H1 (cell line): ENCODE results near the gene TPPP. TPM values are rescaled to one million over a fixed set of nuclear protein-coding genes. Genes with fewer than 3 reads are reported as not detected.
"Not testable (repeated sequence)": the region's sequence is repeated elsewhere in the genome, so short reads cannot be mapped to it uniquely, and the experiment has no call there.

Experiments used
- CTCF ChIA-PET: fragments of 300-600 bp; sonication (Branson Sonifier 250); formaldehyde crosslinking; loops from one replicate; lab custom pipeline; 2021; ENCODE audit not compliant: partially characterized antibody; lab: Charles Lee
- POLR2A ChIA-PET: fragments of 300-600 bp; sonication (Branson Sonifier 250); formaldehyde crosslinking; loops from one replicate; lab custom pipeline; 2021; ENCODE audit warnings: inconsistent platforms; ENCODE audit not compliant: partially characterized antibody; lab: Charles Lee
- DNase-seq, 2 experiments: peaks; one replicate each; pipeline versions ENCODE4 v3.0.0 to v3.0.0-alpha.2; 2010 to 2022; ENCODE audit warnings: low spot score in 2 of 2, low read depth in 1 of 2, mixed read lengths in 1 of 2
- FAIRE-seq: peaks from 2 replicates; lab custom pipeline; 2011; peaks lifted over from hg19 to GRCh38; lab: Jason Lieb, UNC
- H2AFZ ChIP-seq: 2 replicates; pipeline ENCODE4 v1.8.1; 2012; ENCODE audit warnings: low read length, inconsistent platforms
- H2AK5ac ChIP-seq: 2 replicates; pipeline ENCODE4 v1.6.1; 2013; ENCODE audit warnings: low read depth, low read length
- H2BK120ac ChIP-seq: replicated peaks from 2 replicates; pipeline ENCODE3; 2013; ENCODE audit warnings: low read depth, low read length, inconsistent platforms
- H2BK12ac ChIP-seq: 2 replicates; pipeline ENCODE4 v1.6.1; 2013; ENCODE audit warnings: low read depth, low read length
- H2BK15ac ChIP-seq: 2 replicates; pipeline ENCODE4 v1.6.1; 2013; ENCODE audit warnings: low read length
- H2BK20ac ChIP-seq: 2 replicates; pipeline ENCODE4 v1.6.1; 2013; ENCODE audit warnings: low read length
- H2BK5ac ChIP-seq: 2 replicates; pipeline ENCODE4 v1.6.1; 2013; ENCODE audit warnings: low read depth, low read length
- H3K14ac ChIP-seq: 2 replicates; pipeline ENCODE4 v1.6.1; 2013; ENCODE audit warnings: inconsistent platforms; ENCODE audit not compliant: insufficient read length
- H3K18ac ChIP-seq: 2 replicates; pipeline ENCODE4 v1.6.1; 2013; ENCODE audit warnings: low read length; ENCODE audit errors: extremely low read depth
- H3K23ac ChIP-seq: 2 replicates; pipeline ENCODE4 v1.6.1; 2013; ENCODE audit warnings: inconsistent platforms; ENCODE audit not compliant: insufficient read length
- H3K23me2 ChIP-seq: 2 replicates; pipeline ENCODE4 v1.6.1; 2013; ENCODE audit warnings: low read depth, low read length
- H3K27ac ChIP-seq: 2 replicates; pipeline ENCODE4 v1.6.1; 2011; ENCODE audit warnings: low read depth, low read length, inconsistent platforms
- H3K27me3 ChIP-seq, 4 experiments: replicated peaks in 1 of 4; 1 replicate in 1 of 4; 2 replicates in 3 of 4; pipeline versions ENCODE4 v1.6.1 to v1.8.1; 2011 to 2013; ENCODE audit warnings: low read length in 3 of 4, mild to moderate bottlenecking in 3 of 4, inconsistent platforms in 2 of 4, mixed read lengths in 2 of 4, moderate library complexity in 1 of 4; ENCODE audit not compliant: control insufficient read depth in 3 of 4, insufficient read depth in 3 of 4; ENCODE audit errors: extremely low read depth in 1 of 4
- H3K36me3 ChIP-seq, 4 experiments: 2 replicates each; pipeline versions ENCODE4 v1.6.1 to v1.8.1; 2011 to 2013; ENCODE audit warnings: mild to moderate bottlenecking in 4 of 4, low read length in 3 of 4, moderate library complexity in 2 of 4, control low read depth in 1 of 4, inconsistent platforms in 1 of 4; ENCODE audit not compliant: insufficient read depth in 4 of 4, control insufficient read depth in 2 of 4
- H3K4ac ChIP-seq: replicated peaks from 2 replicates; pipeline ENCODE3; 2013; ENCODE audit warnings: low read length, low read depth, mixed read lengths, inconsistent platforms; ENCODE audit not compliant: insufficient read length
- H3K4me1 ChIP-seq, 4 experiments: replicated peaks in 1 of 4; 1 replicate in 1 of 4; 2 replicates in 3 of 4; pipeline versions ENCODE4 v1.6.1 to v1.8.1; 2011 to 2013; ENCODE audit warnings: low read length in 3 of 4, inconsistent platforms in 2 of 4, mixed read lengths in 1 of 4; ENCODE audit not compliant: insufficient read depth in 4 of 4, control insufficient read depth in 3 of 4
- H3K4me2 ChIP-seq, 2 experiments: 2 replicates each; pipeline versions ENCODE4 v1.6.1 to v1.8.1; 2011 to 2013; ENCODE audit warnings: low read depth in 2 of 2, low read length in 2 of 2, control low read depth in 1 of 2, inconsistent platforms in 1 of 2, mild to moderate bottlenecking in 1 of 2; ENCODE audit not compliant: insufficient read depth in 1 of 2
- H3K4me3 ChIP-seq, 4 experiments: fragments of 200-600, 300-600 bp in 1 of 4; sonication (generic), shearing (Covaris generic), sonication (Bioruptor Twin) in 1 of 4; 2 replicates each; pipeline versions ENCODE4 v1.5.1 to v1.8.1; 2011 to 2016; ENCODE audit warnings: low read length in 4 of 4, low read depth in 3 of 4, control low read depth in 2 of 4, inconsistent platforms in 2 of 4, mild to moderate bottlenecking in 2 of 4, mixed read lengths in 1 of 4, moderate library complexity in 1 of 4; ENCODE audit not compliant: insufficient read depth in 2 of 4; ENCODE audit errors: extremely low read depth in 1 of 4
- H3K56ac ChIP-seq: replicated peaks from 2 replicates; pipeline ENCODE3; 2013; ENCODE audit warnings: low read depth, mild to moderate bottlenecking, mixed read lengths, low read length, inconsistent platforms; ENCODE audit not compliant: insufficient read length
- H3K79me1 ChIP-seq: 2 replicates; pipeline ENCODE4 v1.6.1; 2013; ENCODE audit warnings: low read depth, low read length, control low read depth
- H3K79me2 ChIP-seq, 2 experiments: 2 replicates each; pipeline versions ENCODE4 v1.6.1 to v1.8.1; 2012 to 2013; ENCODE audit warnings: low read length in 2 of 2, mild to moderate bottlenecking in 2 of 2, inconsistent platforms in 1 of 2; ENCODE audit not compliant: insufficient read depth in 2 of 2, control insufficient read depth in 1 of 2
- H3K9ac ChIP-seq, 4 experiments: replicated peaks in 1 of 4; 1 replicate in 1 of 4; 2 replicates in 3 of 4; pipeline versions ENCODE4 v1.6.1 to v1.8.1; 2011 to 2013; ENCODE audit warnings: low read depth in 3 of 4, low read length in 3 of 4, control low read depth in 2 of 4, mild to moderate bottlenecking in 2 of 4, moderate library complexity in 2 of 4, inconsistent platforms in 1 of 4; ENCODE audit errors: extremely low read depth in 1 of 4
- H3K9me3 ChIP-seq, 2 experiments: 2 replicates each; pipeline versions ENCODE4 v1.6.1 to v1.8.1; 2012 to 2013; ENCODE audit warnings: mild to moderate bottlenecking in 2 of 2, moderate library complexity in 2 of 2, control low read depth in 1 of 2, inconsistent platforms in 1 of 2, low read depth in 1 of 2, low read length in 1 of 2, mixed read lengths in 1 of 2; ENCODE audit not compliant: insufficient read depth in 2 of 2
- H4K20me1 ChIP-seq, 2 experiments: replicated peaks in 1 of 2; 2 replicates each; pipeline versions ENCODE3 to v1.8.1; 2011 to 2013; ENCODE audit warnings: inconsistent platforms in 2 of 2, low read length in 2 of 2, mild to moderate bottlenecking in 1 of 2; ENCODE audit not compliant: insufficient read depth in 2 of 2, control insufficient read depth in 1 of 2
- H4K5ac ChIP-seq: 2 replicates; pipeline ENCODE4 v1.6.1; 2013; ENCODE audit warnings: low read length, low read depth, mixed read lengths, inconsistent platforms; ENCODE audit not compliant: insufficient read length
- H4K8ac ChIP-seq: 2 replicates; pipeline ENCODE4 v1.8.0; 2013; ENCODE audit warnings: mild to moderate bottlenecking, moderate library complexity, low read length, inconsistent platforms; ENCODE audit not compliant: insufficient read depth; ENCODE audit errors: extremely low read depth
- H4K91ac ChIP-seq: replicated peaks from 2 replicates; pipeline ENCODE3; 2013; ENCODE audit warnings: low read length, mixed read lengths, inconsistent platforms; ENCODE audit not compliant: insufficient read length
- SP4 ChIP-seq: IDR thresholded peaks from 2 replicates; pipeline ENCODE4 v1.6.1; 2012; ENCODE audit warnings: low read length, inconsistent platforms
- WGBS, 2 experiments: shearing (Covaris generic) in 1 of 2; methylation state at CpG; one replicate each; pipeline versions ENCODE4 v1.1.6 to v1.1.7; 2013 to 2015; ENCODE audit warnings: low lambda C conversion rate in 2 of 2, mixed read lengths in 2 of 2, inconsistent platforms in 1 of 2, low coverage in 1 of 2, missing lambda C conversion rate in 1 of 2; ENCODE audit not compliant: insufficient replicate concordance in 2 of 2, insufficient coverage in 1 of 2, insufficient read length in 1 of 2; ENCODE audit errors: extremely low coverage in 1 of 2, missing lambda C conversion rate in 1 of 2; 5-methylcytosine and 5-hydroxymethylcytosine counted together
- polyA plus RNA-seq, 7 experiments: library from polyadenylated mRNA; depleted of rRNA in 3 of 7; stranded (reverse) in 5 of 7; unstranded in 2 of 7; fragments of >200 nt in 5 of 7; fragments of 200-250 nt in 2 of 7; gene quantifications; 1 replicate in 5 of 7; 2 replicates in 1 of 7; 4 replicates in 1 of 7; pipeline versions ENCODE4 v1.2.1 to v1.2.3, GENCODE V29; 2011 to 2013; ENCODE audit warnings: missing spikeins in 2 of 7, mixed read lengths in 2 of 7
- total RNA-seq: library from RNA; stranded (reverse); fragmentation: NEBNext Ultra II Directional; extraction: Animal tissue kit (Norgen Biotek cat#: 25700); gene quantifications from 2 replicates; pipeline ENCODE4 v1.2.1, GENCODE V29; 2021
- TF ChIP-seq, protein P1 (sequence below), 3 experiments: IDR thresholded peaks; 1 replicate in 2 of 3; 2 replicates in 1 of 3; pipeline versions ENCODE4 v1.5.1 to v1.6.1; 2011; ENCODE audit warnings: low read length in 3 of 3, mild to moderate bottlenecking in 3 of 3, inconsistent platforms in 2 of 3, low read depth in 1 of 3, moderate library complexity in 1 of 3; ENCODE audit not compliant: insufficient read depth in 1 of 3; ENCODE audit errors: control extremely low read depth in 1 of 3

TPPP gene
- total and polyA plus RNA-seq, 2 of the 8 experiments (the other 6 are each of a cell fraction or from before 2014, with no cell fraction given), result 0.36 to 0.93 TPM

- TF ChIP-seq, protein P1, sequence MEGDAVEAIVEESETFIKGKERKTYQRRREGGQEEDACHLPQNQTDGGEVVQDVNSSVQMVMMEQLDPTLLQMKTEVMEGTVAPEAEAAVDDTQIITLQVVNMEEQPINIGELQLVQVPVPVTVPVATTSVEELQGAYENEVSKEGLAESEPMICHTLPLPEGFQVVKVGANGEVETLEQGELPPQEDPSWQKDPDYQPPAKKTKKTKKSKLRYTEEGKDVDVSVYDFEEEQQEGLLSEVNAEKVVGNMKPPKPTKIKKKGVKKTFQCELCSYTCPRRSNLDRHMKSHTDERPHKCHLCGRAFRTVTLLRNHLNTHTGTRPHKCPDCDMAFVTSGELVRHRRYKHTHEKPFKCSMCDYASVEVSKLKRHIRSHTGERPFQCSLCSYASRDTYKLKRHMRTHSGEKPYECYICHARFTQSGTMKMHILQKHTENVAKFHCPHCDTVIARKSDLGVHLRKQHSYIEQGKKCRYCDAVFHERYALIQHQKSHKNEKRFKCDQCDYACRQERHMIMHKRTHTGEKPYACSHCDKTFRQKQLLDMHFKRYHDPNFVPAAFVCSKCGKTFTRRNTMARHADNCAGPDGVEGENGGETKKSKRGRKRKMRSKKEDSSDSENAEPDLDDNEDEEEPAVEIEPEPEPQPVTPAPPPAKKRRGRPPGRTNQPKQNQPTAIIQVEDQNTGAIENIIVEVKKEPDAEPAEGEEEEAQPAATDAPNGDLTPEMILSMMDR (IDR thresholded peaks at IDR 0.05; ENCODE audit: control extremely low read depth in 1 of 3, insufficient read depth in 1 of 3, low read depth in 1 of 3, low read length in 3 of 3), result no peak
- TF ChIP-seq SP4, result no peak
These were observed 24.0 kb upstream of the TPPP start (continued) for GRCh38 chr5:717143-717542.

DNA sequence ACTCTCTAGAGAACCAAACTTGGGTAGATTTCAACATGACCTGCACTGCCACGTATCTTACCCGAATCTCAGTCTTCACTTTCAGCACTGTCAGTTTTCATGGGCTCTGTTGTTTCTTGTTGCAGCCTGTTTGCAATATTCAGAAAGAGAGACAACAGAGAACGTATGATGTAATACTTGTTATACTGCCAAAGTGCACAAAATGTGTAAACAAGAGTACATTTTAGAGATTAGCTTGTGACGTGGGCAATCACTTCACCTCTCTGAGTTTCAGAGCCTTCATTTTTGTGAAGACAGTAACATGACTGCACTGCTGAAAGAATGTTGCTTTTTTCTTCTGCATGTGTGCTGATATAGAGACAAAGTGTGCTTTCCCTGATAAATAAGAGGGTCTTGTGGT, 23.6 kb upstream of the TPPP start:
- DNase-seq, H4K20me1 ChIP-seq, H3K4ac ChIP-seq, H2BK15ac ChIP-seq, H3K14ac ChIP-seq, H3K4me1 ChIP-seq, H2AFZ ChIP-seq, H2BK12ac ChIP-seq, H3K56ac ChIP-seq, H4K8ac ChIP-seq, H4K91ac ChIP-seq, H3K27ac ChIP-seq, CTCF ChIA-PET, H2BK5ac ChIP-seq, H2BK20ac ChIP-seq, H3K79me2 ChIP-seq, H3K23ac ChIP-seq, H2AK5ac ChIP-seq, H3K79me1 ChIP-seq, POLR2A ChIA-PET, H3K18ac ChIP-seq, H3K27me3 ChIP-seq, H3K4me2 ChIP-seq, H3K9ac ChIP-seq, H3K36me3 ChIP-seq, H4K5ac ChIP-seq, H3K9me3 ChIP-seq, H3K23me2 ChIP-seq, FAIRE-seq, H2BK120ac ChIP-seq, H3K4me3 ChIP-seq: not testable (repeated sequence)
- 90% methylated on average over 4 of the region's 4 CpGs; no CpG with 5 or more reads in 1 of the 2 experiments for WGBS, 2 experiments
